ENCODE measurements around the gene EFHD1. TPM values are rescaled to one million over a fixed set of nuclear protein-coding genes. Genes with fewer than 3 reads are reported as not detected.

Gene EFHD1
- total RNA-seq, 1 donor from 2014 or later: 2.7 TPM

DNA sequence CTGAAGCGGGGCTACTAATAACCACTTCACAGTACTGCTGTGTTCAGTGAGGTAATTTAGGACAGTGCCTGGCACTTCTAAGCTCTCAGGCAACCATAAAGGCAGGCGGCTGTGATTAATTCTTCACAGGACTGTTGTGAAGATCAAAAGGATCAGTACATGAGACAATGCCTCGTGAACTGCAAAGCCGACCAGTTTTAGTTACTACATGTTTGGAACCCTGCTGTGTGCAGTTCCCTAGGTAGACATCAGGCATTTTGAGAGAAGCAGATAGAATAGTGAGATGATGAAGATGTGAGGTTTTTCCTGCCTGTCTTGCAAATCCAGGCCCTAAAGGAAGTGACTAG lies 19.1 kb downstream of the EFHD1 start:
- no peak overlapping the region for H3K27ac Mint-ChIP-seq
- no peak for DNase-seq (ENCODE audit: low spot score, unreplicated experiment)

DNA sequence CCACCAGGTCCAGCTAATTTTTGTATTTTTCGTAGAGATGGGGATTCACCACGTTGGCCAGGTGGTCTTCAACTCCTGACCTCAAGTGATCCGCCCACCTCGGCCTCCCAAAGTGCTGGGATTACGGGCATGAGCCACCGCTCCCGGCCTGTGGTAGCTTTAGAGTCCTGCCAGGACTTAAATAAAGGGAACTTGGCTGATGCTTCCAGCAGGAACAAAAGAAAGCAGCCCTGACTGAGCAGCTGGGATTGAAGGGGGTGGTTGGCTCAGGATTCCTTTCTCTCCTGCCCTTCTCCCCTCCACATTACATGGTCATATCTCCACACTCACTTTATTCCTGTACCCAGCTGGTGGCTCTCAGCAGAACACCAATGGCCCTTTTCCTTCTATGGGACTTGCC lies 20.0 kb downstream of the EFHD1 start:
- Mint-ChIP-seq H3K27me3 (no peaks in the 10 kb centered on the region), H3K27ac (no peak overlapping the region), H3K36me3 (ENCODE audit: insufficient read depth) (no peaks in the 10 kb centered on the region), H3K4me1 (ENCODE audit: low read depth) (no peaks in the 10 kb centered on the region), H3K9me3 (ENCODE audit: low read depth) (no peaks in the 10 kb centered on the region), H3K4me3 (ENCODE audit: low read depth) (no peak overlapping the region)
- DNase-seq (ENCODE audit: low spot score, unreplicated experiment): no peak
- TF ChIP-seq, protein P1, sequence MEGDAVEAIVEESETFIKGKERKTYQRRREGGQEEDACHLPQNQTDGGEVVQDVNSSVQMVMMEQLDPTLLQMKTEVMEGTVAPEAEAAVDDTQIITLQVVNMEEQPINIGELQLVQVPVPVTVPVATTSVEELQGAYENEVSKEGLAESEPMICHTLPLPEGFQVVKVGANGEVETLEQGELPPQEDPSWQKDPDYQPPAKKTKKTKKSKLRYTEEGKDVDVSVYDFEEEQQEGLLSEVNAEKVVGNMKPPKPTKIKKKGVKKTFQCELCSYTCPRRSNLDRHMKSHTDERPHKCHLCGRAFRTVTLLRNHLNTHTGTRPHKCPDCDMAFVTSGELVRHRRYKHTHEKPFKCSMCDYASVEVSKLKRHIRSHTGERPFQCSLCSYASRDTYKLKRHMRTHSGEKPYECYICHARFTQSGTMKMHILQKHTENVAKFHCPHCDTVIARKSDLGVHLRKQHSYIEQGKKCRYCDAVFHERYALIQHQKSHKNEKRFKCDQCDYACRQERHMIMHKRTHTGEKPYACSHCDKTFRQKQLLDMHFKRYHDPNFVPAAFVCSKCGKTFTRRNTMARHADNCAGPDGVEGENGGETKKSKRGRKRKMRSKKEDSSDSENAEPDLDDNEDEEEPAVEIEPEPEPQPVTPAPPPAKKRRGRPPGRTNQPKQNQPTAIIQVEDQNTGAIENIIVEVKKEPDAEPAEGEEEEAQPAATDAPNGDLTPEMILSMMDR (IDR thresholded peaks at IDR 0.05; ENCODE audit: unreplicated experiment): no peak

More for the DNA sequence above, 19.1 kb downstream of the EFHD1 start:
- Mint-ChIP-seq H3K4me3 (ENCODE audit: low read depth) (no peak overlapping the region), H3K9me3 (ENCODE audit: low read depth) (no peaks in the 10 kb centered on the region), H3K27me3 (no peaks in the 10 kb centered on the region), H3K36me3 (ENCODE audit: insufficient read depth) (no peaks in the 10 kb centered on the region), H3K4me1 (ENCODE audit: low read depth) (no peaks in the 10 kb centered on the region)
- TF ChIP-seq, protein P1 (IDR thresholded peaks at IDR 0.05; ENCODE audit: unreplicated experiment): no peak

DNA sequence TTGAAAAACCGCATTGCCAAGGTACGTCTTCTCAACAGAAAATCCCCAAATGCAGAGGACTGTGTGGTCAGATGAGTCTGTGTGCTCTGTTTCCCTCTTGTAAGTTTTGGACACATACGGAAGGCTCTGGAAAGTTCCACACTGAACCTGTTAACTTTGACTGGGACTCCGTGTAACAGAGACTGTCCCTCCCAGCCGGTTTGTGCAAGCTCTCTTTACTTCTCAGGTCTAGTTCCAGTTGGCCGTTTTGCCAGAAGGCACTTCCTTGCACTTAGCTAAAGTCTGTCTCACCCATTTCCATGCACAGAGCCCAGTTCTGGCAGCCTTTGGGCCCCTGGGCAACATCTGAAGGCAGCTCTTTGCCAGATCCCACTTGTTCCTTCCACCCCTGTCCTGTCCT lies 22.0 kb downstream of the EFHD1 start:
- TF ChIP-seq, protein P1 (IDR thresholded peaks at IDR 0.05; ENCODE audit: unreplicated experiment): no peak
- Mint-ChIP-seq H3K4me1 (ENCODE audit: low read depth) (no peaks in the 10 kb centered on the region), H3K27ac (no peak overlapping the region), H3K4me3 (ENCODE audit: low read depth) (no peak overlapping the region), H3K9me3 (ENCODE audit: low read depth) (no peaks in the 10 kb centered on the region), H3K27me3 (peaks cover 3% of the 10 kb centered on the region), H3K36me3 (ENCODE audit: insufficient read depth) (no peaks in the 10 kb centered on the region)
- DNase-seq (ENCODE audit: low spot score, unreplicated experiment): no peak

DNA sequence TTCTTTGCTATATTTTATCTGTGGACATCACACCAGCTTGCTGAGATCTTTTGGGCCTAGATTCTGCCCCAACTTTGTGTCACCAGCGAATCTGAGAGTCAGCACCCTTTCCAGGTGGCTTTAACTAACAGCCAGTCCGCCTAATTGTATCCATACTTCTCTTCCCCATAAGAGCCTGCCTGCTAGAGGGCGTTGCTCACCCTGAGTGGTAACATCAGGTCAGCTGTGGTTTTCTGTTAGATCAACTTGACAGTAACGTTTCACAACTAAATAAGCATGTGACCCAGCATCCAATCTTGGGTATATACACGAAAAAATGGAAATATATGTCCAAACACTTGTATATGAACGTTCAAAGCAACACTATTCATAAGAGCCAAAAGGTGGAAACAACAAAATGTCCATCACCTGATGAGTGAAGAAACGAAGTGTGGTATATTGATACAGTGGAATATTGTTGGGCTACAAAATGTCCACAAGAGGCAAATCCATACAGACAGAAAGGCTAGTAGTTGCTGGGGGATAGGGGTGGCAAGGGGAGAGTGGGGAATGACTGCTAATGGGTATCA lies 24.9 kb downstream of the EFHD1 start:
- no peaks in the 10 kb centered on the region for H3K4me1 Mint-ChIP-seq (ENCODE audit: low read depth)
- H3K36me3 Mint-ChIP-seq (ENCODE audit: insufficient read depth): no peaks in the 10 kb centered on the region
- H3K27me3 Mint-ChIP-seq: peaks cover 3% of the 10 kb centered on the region
- TF ChIP-seq, protein P1 (IDR thresholded peaks at IDR 0.05; ENCODE audit: unreplicated experiment): no peak
- H3K4me3 Mint-ChIP-seq (ENCODE audit: low read depth): no peak overlapping the region
- no peak for DNase-seq (ENCODE audit: low spot score, unreplicated experiment)
- no peaks in the 10 kb centered on the region for H3K9me3 Mint-ChIP-seq (ENCODE audit: low read depth)
- H3K27ac Mint-ChIP-seq: no peak overlapping the region

DNA sequence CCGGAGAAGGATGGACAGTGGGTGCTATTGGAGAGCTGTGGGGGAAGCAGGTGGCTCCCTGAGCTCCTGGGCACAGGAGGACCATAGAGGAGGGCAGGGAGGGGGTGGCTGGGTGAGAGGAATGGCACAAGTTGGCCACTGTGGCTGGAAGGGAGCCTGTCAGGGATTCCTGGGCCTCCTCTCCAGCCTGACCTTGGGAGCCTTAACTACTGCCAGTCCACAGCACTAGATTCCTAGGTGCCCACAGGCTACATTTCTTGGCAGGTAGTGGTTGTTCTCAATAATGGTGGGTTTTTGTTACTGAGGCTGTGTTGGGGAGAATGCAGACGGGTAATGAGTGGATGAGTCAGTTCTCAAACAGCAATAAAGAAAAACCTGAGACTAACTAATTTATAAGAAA lies 26.0 kb downstream of the EFHD1 start:
- DNase-seq (ENCODE audit: low spot score, unreplicated experiment): no peak
- Mint-ChIP-seq H3K9me3 (ENCODE audit: low read depth) (no peaks in the 10 kb centered on the region), H3K27me3 (peaks cover 3% of the 10 kb centered on the region), H3K4me1 (ENCODE audit: low read depth) (no peaks in the 10 kb centered on the region), H3K4me3 (ENCODE audit: low read depth) (no peak overlapping the region), H3K27ac (no peak overlapping the region), H3K36me3 (ENCODE audit: insufficient read depth) (no peaks in the 10 kb centered on the region)
- TF ChIP-seq, protein P1 (IDR thresholded peaks at IDR 0.05; ENCODE audit: unreplicated experiment): no peak
